Measurements from ENCODE around the gene DESI2. TPM values are rescaled to one million over a fixed set of nuclear protein-coding genes. Genes with fewer than 3 reads are reported as not detected.
A peak's percentile ranks its signal among the peaks of the same experiment; 100 is the strongest.

Gene DESI2
- total and polyA plus RNA-seq, 2 donors from 2014 or later: 11.9 to 23.5 TPM

DNA sequence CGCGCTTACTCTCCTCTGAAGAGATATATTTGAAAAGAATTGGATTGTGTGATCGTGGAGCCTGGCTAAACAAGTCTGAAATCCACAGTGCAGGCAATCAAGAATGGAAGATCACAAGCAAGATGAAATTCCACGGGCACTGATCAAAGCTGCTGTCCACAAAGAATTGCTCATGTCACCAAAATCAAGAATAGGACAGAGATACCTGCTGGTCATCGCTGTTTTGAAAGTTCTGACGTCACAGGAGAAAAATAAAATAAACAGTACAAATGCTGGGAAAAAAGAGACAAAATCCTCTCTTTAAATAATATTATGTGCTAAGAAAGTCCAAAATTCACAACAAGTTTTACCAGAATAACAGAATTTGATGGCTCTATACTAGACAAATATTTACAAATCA is 12.0 kb upstream of the DESI2 start:
- H3K27ac ChIP-seq (ENCODE audit: low read depth in 2 of 2, low read length in 2 of 2): no peak overlapping the region
- TF ChIP-seq, protein P1, sequence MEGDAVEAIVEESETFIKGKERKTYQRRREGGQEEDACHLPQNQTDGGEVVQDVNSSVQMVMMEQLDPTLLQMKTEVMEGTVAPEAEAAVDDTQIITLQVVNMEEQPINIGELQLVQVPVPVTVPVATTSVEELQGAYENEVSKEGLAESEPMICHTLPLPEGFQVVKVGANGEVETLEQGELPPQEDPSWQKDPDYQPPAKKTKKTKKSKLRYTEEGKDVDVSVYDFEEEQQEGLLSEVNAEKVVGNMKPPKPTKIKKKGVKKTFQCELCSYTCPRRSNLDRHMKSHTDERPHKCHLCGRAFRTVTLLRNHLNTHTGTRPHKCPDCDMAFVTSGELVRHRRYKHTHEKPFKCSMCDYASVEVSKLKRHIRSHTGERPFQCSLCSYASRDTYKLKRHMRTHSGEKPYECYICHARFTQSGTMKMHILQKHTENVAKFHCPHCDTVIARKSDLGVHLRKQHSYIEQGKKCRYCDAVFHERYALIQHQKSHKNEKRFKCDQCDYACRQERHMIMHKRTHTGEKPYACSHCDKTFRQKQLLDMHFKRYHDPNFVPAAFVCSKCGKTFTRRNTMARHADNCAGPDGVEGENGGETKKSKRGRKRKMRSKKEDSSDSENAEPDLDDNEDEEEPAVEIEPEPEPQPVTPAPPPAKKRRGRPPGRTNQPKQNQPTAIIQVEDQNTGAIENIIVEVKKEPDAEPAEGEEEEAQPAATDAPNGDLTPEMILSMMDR (IDR thresholded peaks at IDR 0.05; ENCODE audit: borderline replicate concordance, extremely low read depth, insufficient read depth): no peak
- no peak overlapping the region for H3K9ac ChIP-seq (ENCODE audit: low read length in 3 of 3)
- no peaks in the 10 kb centered on the region for H3K36me3 ChIP-seq (ENCODE audit: control insufficient read depth in 2 of 3, insufficient read depth in 3 of 3, low read length in 3 of 3)
- intact Hi-C loops (cut with DNase I): no loop called here
- FAIRE-seq (no peak), DNase-seq (no peak)
- no peak overlapping the region for H3K4me3 ChIP-seq (ENCODE audit: low read length in 3 of 3)
- H3K9me3 ChIP-seq (ENCODE audit: control insufficient read depth in 2 of 3, insufficient read depth in 1 of 3, low read length in 3 of 3): no peaks in the 10 kb centered on the region
- no peaks in the 10 kb centered on the region for H3K27me3 ChIP-seq (ENCODE audit: control insufficient read depth, insufficient read depth, low read length)
- H3K4me1 ChIP-seq (ENCODE audit: control insufficient read depth in 2 of 3, insufficient read depth in 2 of 3, low read depth in 1 of 3, low read length in 3 of 3): no peaks in the 10 kb centered on the region

GRCh38 chr1:244642526-244642925 is 10.4 kb upstream of the DESI2 start:
- no peaks in the 10 kb centered on the region for H3K4me1 ChIP-seq (ENCODE audit: control insufficient read depth in 2 of 3, insufficient read depth in 2 of 3, low read depth in 1 of 3, low read length in 3 of 3)
- intact Hi-C loops (cut with DNase I): no loop called here
- H3K9me3 ChIP-seq (ENCODE audit: control insufficient read depth in 2 of 3, insufficient read depth in 1 of 3, low read length in 3 of 3): no peaks in the 10 kb centered on the region
- TF ChIP-seq, protein P1 (IDR thresholded peaks at IDR 0.05; ENCODE audit: borderline replicate concordance, extremely low read depth, insufficient read depth): no peak
- FAIRE-seq (no peak), DNase-seq (peak in 1 of 5 donors; percentile 62)
- H3K27me3 ChIP-seq (ENCODE audit: control insufficient read depth, insufficient read depth, low read length): no peaks in the 10 kb centered on the region
- H3K36me3 ChIP-seq (ENCODE audit: control insufficient read depth in 2 of 3, insufficient read depth in 3 of 3, low read length in 3 of 3): no peaks in the 10 kb centered on the region
- no peak overlapping the region for H3K9ac ChIP-seq (ENCODE audit: low read length in 3 of 3)
- H3K4me3 ChIP-seq (ENCODE audit: low read length in 3 of 3): no peak overlapping the region
- H3K27ac ChIP-seq (ENCODE audit: low read depth in 2 of 2, low read length in 2 of 2): no peak overlapping the region

DNA sequence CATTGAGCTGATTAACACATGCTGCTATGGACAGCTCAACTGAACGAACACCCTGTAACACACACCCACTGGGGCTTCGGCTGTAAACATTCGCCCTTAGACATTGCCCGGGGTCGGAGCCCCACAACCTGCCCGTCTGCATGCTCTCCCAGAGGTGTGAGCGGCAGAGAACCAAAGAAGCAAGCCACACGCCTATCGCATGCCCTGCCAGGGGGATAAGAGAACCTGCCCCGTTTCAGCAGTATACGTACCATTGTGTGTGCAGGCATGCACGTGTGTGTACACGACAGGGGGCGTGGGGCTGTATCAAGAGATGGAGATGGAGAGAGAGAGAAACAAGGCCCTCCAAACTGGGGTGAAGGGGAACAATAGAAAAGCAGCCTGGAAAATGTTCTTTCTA is 9.9 kb upstream of the DESI2 start:
- Histone ChIP-seq H3K4me3 (ENCODE audit: low read length in 3 of 3) (no peak overlapping the region), H3K9me3 (ENCODE audit: control insufficient read depth in 2 of 3, insufficient read depth in 1 of 3, low read length in 3 of 3) (no peaks in the 10 kb centered on the region), H3K36me3 (ENCODE audit: control insufficient read depth in 2 of 3, insufficient read depth in 3 of 3, low read length in 3 of 3) (no peaks in the 10 kb centered on the region), H3K4me1 (ENCODE audit: control insufficient read depth in 2 of 3, insufficient read depth in 2 of 3, low read depth in 1 of 3, low read length in 3 of 3) (no peaks in the 10 kb centered on the region), H3K27ac (ENCODE audit: low read depth in 2 of 2, low read length in 2 of 2) (no peak overlapping the region), H3K27me3 (ENCODE audit: control insufficient read depth, insufficient read depth, low read length) (no peaks in the 10 kb centered on the region), H3K9ac (ENCODE audit: low read length in 3 of 3) (no peak overlapping the region)
- FAIRE-seq: no peak
- peak in 1 of 5 donors; percentile 64 for DNase-seq
- TF ChIP-seq, protein P1 (IDR thresholded peaks at IDR 0.05; ENCODE audit: borderline replicate concordance, extremely low read depth, insufficient read depth): no peak
- intact Hi-C loops (cut with DNase I): no loop called here

DNA sequence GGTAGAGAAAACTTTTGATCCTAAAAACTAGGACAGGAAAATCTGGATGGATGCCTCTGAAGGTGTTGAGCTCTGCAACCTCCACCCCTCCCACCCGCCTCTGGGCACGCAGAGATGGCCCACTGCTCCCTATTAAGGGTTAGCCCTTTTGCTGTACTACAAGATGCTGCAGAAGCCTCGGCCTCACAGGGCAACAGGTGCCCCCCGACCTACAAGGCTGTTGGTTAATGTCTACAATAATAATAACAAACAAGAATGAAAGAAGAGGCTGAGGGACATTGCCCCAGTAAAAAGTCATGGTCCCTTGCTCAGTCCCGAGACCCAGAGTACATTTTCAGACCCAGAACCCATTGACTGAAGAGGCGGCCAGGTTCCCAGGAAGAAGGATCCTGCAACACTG is 7.5 kb upstream of the DESI2 start:
- DNase-seq: no peak
- intact Hi-C loops (cut with DNase I): no loop called here
- H3K4me3 ChIP-seq (ENCODE audit: low read length in 3 of 3): no peak overlapping the region
- no peak for FAIRE-seq
- H3K27me3 ChIP-seq (ENCODE audit: control insufficient read depth, insufficient read depth, low read length): no peaks in the 10 kb centered on the region
- H3K36me3 ChIP-seq (ENCODE audit: control insufficient read depth in 2 of 3, insufficient read depth in 3 of 3, low read length in 3 of 3): no peaks in the 10 kb centered on the region
- no peak overlapping the region for H3K9ac ChIP-seq (ENCODE audit: low read length in 3 of 3)
- TF ChIP-seq, protein P1 (IDR thresholded peaks at IDR 0.05; ENCODE audit: borderline replicate concordance, extremely low read depth, insufficient read depth): no peak
- H3K27ac ChIP-seq (ENCODE audit: low read depth in 2 of 2, low read length in 2 of 2): no peak overlapping the region
- H3K9me3 ChIP-seq (ENCODE audit: control insufficient read depth in 2 of 3, insufficient read depth in 1 of 3, low read length in 3 of 3): no peaks in the 10 kb centered on the region
- no peaks in the 10 kb centered on the region for H3K4me1 ChIP-seq (ENCODE audit: control insufficient read depth in 2 of 3, insufficient read depth in 2 of 3, low read depth in 1 of 3, low read length in 3 of 3)
